Measurements from ENCODE around the gene ZG16B.

The ZG16B gene

GRCh38 chr16:2867987-2868789, 38.1 kb downstream of the ZG16B start (continued):
- TF ChIP-seq SETDB1 (IDR thresholded peaks at IDR 0.05; ENCODE audit: insufficient read length, low read length) (no peak), ZNF223 (tag by site-specific recombination; IDR thresholded peaks at IDR 0.05) (no peak), ZNF626 (tag by site-specific recombination; IDR thresholded peaks at IDR 0.05) (no peak), ZNF677 (tag by site-specific recombination; IDR thresholded peaks at IDR 0.05) (no peak), ZNF37A (tag by site-specific recombination; IDR thresholded peaks at IDR 0.05) (no peak), CTCF (tag by site-specific recombination; IDR thresholded peaks at IDR 0.05) (peak; percentile 97), ZNF394 (tag by site-specific recombination; IDR thresholded peaks at IDR 0.05; ENCODE audit: borderline replicate concordance) (peak; percentile 81), ZNF2 (tag by site-specific recombination; IDR thresholded peaks at IDR 0.05) (peak; percentile 83), ZNF639 (tag by site-specific recombination; IDR thresholded peaks at IDR 0.05) (peak; percentile 81), PRDM4 (tag by site-specific recombination; IDR thresholded peaks at IDR 0.05) (peak; percentile 51; the same call in 1 of the 2 replicates), ZNF747 (tag by site-specific recombination; IDR thresholded peaks at IDR 0.05) (no peak), ZNF391 (tag by site-specific recombination; IDR thresholded peaks at IDR 0.05; ENCODE audit: borderline replicate concordance, low read depth) (peak; percentile 66; the same call in 1 of the 2 replicates), ELK4 (IDR thresholded peaks at IDR 0.05; ENCODE audit: borderline replicate concordance, low read depth, low read length) (no peak), ZNF174 (tag by site-specific recombination; IDR thresholded peaks at IDR 0.05) (no peak), ZFP37 (tag by site-specific recombination; IDR thresholded peaks at IDR 0.05) (peak; percentile 83; the same call in 1 of the 2 replicates), TCF7L2 (IDR thresholded peaks at IDR 0.05; ENCODE audit: borderline replicate concordance, low read depth, low read length) (no peak), ZNF629 (tag by site-specific recombination; IDR thresholded peaks at IDR 0.05) (peak; percentile 80), ZSCAN5A (tag by site-specific recombination; IDR thresholded peaks at IDR 0.05) (peak; percentile 91; the same call in 1 of the 2 replicates), ZNF596 (tag by site-specific recombination; IDR thresholded peaks at IDR 0.05) (no peak), ZNF623 (tag by site-specific recombination; IDR thresholded peaks at IDR 0.05) (no peak), ZBTB49 (tag by site-specific recombination; IDR thresholded peaks at IDR 0.05; ENCODE audit: low read depth) (no peak), ZNF18 (tag by site-specific recombination; IDR thresholded peaks at IDR 0.05) (0 out of 2 replicates have a peak, but pooled peaks have one; percentile 21), ZNF585B (tag by site-specific recombination; IDR thresholded peaks at IDR 0.05) (no peak), ZNF473 (tag by site-specific recombination; IDR thresholded peaks at IDR 0.05) (no peak), ZNF169 (tag by site-specific recombination; IDR thresholded peaks at IDR 0.05) (no peak)
